H1 (cell line): ENCODE measurements around the gene WHAMM. TPM values are rescaled to one million over a fixed set of nuclear protein-coding genes. Genes with fewer than 3 reads are reported as not detected.

Experiments used
- CTCF ChIA-PET: fragments of 300-600 bp; sonication (Branson Sonifier 250); formaldehyde crosslinking; loops from one replicate; lab custom pipeline; 2021; ENCODE audit not compliant: partially characterized antibody; lab: Charles Lee
- POLR2A ChIA-PET: fragments of 300-600 bp; sonication (Branson Sonifier 250); formaldehyde crosslinking; loops from one replicate; lab custom pipeline; 2021; ENCODE audit warnings: inconsistent platforms; ENCODE audit not compliant: partially characterized antibody; lab: Charles Lee
- DNase-seq, 2 experiments: peaks; one replicate each; pipeline versions ENCODE4 v3.0.0 to v3.0.0-alpha.2; 2010 to 2022; ENCODE audit warnings: low spot score in 2 of 2, low read depth in 1 of 2, mixed read lengths in 1 of 2
- FAIRE-seq: peaks from 2 replicates; lab custom pipeline; 2011; peaks lifted over from hg19 to GRCh38; lab: Jason Lieb, UNC
- H2AFZ ChIP-seq: 2 replicates; pipeline ENCODE4 v1.8.1; 2012; ENCODE audit warnings: low read length, inconsistent platforms
- H2AK5ac ChIP-seq: 2 replicates; pipeline ENCODE4 v1.6.1; 2013; ENCODE audit warnings: low read depth, low read length
- H2BK120ac ChIP-seq: replicated peaks from 2 replicates; pipeline ENCODE3; 2013; ENCODE audit warnings: low read depth, low read length, inconsistent platforms
- H2BK12ac ChIP-seq: 2 replicates; pipeline ENCODE4 v1.6.1; 2013; ENCODE audit warnings: low read depth, low read length
- H2BK15ac ChIP-seq: 2 replicates; pipeline ENCODE4 v1.6.1; 2013; ENCODE audit warnings: low read length
- H2BK20ac ChIP-seq: 2 replicates; pipeline ENCODE4 v1.6.1; 2013; ENCODE audit warnings: low read length
- H2BK5ac ChIP-seq: 2 replicates; pipeline ENCODE4 v1.6.1; 2013; ENCODE audit warnings: low read depth, low read length
- H3K14ac ChIP-seq: 2 replicates; pipeline ENCODE4 v1.6.1; 2013; ENCODE audit warnings: inconsistent platforms; ENCODE audit not compliant: insufficient read length
- H3K18ac ChIP-seq: 2 replicates; pipeline ENCODE4 v1.6.1; 2013; ENCODE audit warnings: low read length; ENCODE audit errors: extremely low read depth
- H3K23ac ChIP-seq: 2 replicates; pipeline ENCODE4 v1.6.1; 2013; ENCODE audit warnings: inconsistent platforms; ENCODE audit not compliant: insufficient read length
- H3K23me2 ChIP-seq: 2 replicates; pipeline ENCODE4 v1.6.1; 2013; ENCODE audit warnings: low read depth, low read length
- H3K27ac ChIP-seq: 2 replicates; pipeline ENCODE4 v1.6.1; 2011; ENCODE audit warnings: low read depth, low read length, inconsistent platforms
- H3K27me3 ChIP-seq, 4 experiments: replicated peaks in 1 of 4; 1 replicate in 1 of 4; 2 replicates in 3 of 4; pipeline versions ENCODE4 v1.6.1 to v1.8.1; 2011 to 2013; ENCODE audit warnings: low read length in 3 of 4, mild to moderate bottlenecking in 3 of 4, inconsistent platforms in 2 of 4, mixed read lengths in 2 of 4, moderate library complexity in 1 of 4; ENCODE audit not compliant: control insufficient read depth in 3 of 4, insufficient read depth in 3 of 4; ENCODE audit errors: extremely low read depth in 1 of 4
- H3K36me3 ChIP-seq, 4 experiments: 2 replicates each; pipeline versions ENCODE4 v1.6.1 to v1.8.1; 2011 to 2013; ENCODE audit warnings: mild to moderate bottlenecking in 4 of 4, low read length in 3 of 4, moderate library complexity in 2 of 4, control low read depth in 1 of 4, inconsistent platforms in 1 of 4; ENCODE audit not compliant: insufficient read depth in 4 of 4, control insufficient read depth in 2 of 4
- H3K4ac ChIP-seq: replicated peaks from 2 replicates; pipeline ENCODE3; 2013; ENCODE audit warnings: low read length, low read depth, mixed read lengths, inconsistent platforms; ENCODE audit not compliant: insufficient read length
- H3K4me1 ChIP-seq, 4 experiments: replicated peaks in 1 of 4; 1 replicate in 1 of 4; 2 replicates in 3 of 4; pipeline versions ENCODE4 v1.6.1 to v1.8.1; 2011 to 2013; ENCODE audit warnings: low read length in 3 of 4, inconsistent platforms in 2 of 4, mixed read lengths in 1 of 4; ENCODE audit not compliant: insufficient read depth in 4 of 4, control insufficient read depth in 3 of 4
- H3K4me2 ChIP-seq, 2 experiments: 2 replicates each; pipeline versions ENCODE4 v1.6.1 to v1.8.1; 2011 to 2013; ENCODE audit warnings: low read depth in 2 of 2, low read length in 2 of 2, control low read depth in 1 of 2, inconsistent platforms in 1 of 2, mild to moderate bottlenecking in 1 of 2; ENCODE audit not compliant: insufficient read depth in 1 of 2
- H3K4me3 ChIP-seq, 4 experiments: fragments of 200-600, 300-600 bp in 1 of 4; sonication (generic), shearing (Covaris generic), sonication (Bioruptor Twin) in 1 of 4; 2 replicates each; pipeline versions ENCODE4 v1.5.1 to v1.8.1; 2011 to 2016; ENCODE audit warnings: low read length in 4 of 4, low read depth in 3 of 4, control low read depth in 2 of 4, inconsistent platforms in 2 of 4, mild to moderate bottlenecking in 2 of 4, mixed read lengths in 1 of 4, moderate library complexity in 1 of 4; ENCODE audit not compliant: insufficient read depth in 2 of 4; ENCODE audit errors: extremely low read depth in 1 of 4
- H3K56ac ChIP-seq: replicated peaks from 2 replicates; pipeline ENCODE3; 2013; ENCODE audit warnings: low read depth, mild to moderate bottlenecking, mixed read lengths, low read length, inconsistent platforms; ENCODE audit not compliant: insufficient read length
- H3K79me1 ChIP-seq: 2 replicates; pipeline ENCODE4 v1.6.1; 2013; ENCODE audit warnings: low read depth, low read length, control low read depth
- H3K79me2 ChIP-seq, 2 experiments: 2 replicates each; pipeline versions ENCODE4 v1.6.1 to v1.8.1; 2012 to 2013; ENCODE audit warnings: low read length in 2 of 2, mild to moderate bottlenecking in 2 of 2, inconsistent platforms in 1 of 2; ENCODE audit not compliant: insufficient read depth in 2 of 2, control insufficient read depth in 1 of 2
- H3K9ac ChIP-seq, 4 experiments: replicated peaks in 1 of 4; 1 replicate in 1 of 4; 2 replicates in 3 of 4; pipeline versions ENCODE4 v1.6.1 to v1.8.1; 2011 to 2013; ENCODE audit warnings: low read depth in 3 of 4, low read length in 3 of 4, control low read depth in 2 of 4, mild to moderate bottlenecking in 2 of 4, moderate library complexity in 2 of 4, inconsistent platforms in 1 of 4; ENCODE audit errors: extremely low read depth in 1 of 4
- H3K9me3 ChIP-seq, 2 experiments: 2 replicates each; pipeline versions ENCODE4 v1.6.1 to v1.8.1; 2012 to 2013; ENCODE audit warnings: mild to moderate bottlenecking in 2 of 2, moderate library complexity in 2 of 2, control low read depth in 1 of 2, inconsistent platforms in 1 of 2, low read depth in 1 of 2, low read length in 1 of 2, mixed read lengths in 1 of 2; ENCODE audit not compliant: insufficient read depth in 2 of 2
- H4K20me1 ChIP-seq, 2 experiments: replicated peaks in 1 of 2; 2 replicates each; pipeline versions ENCODE3 to v1.8.1; 2011 to 2013; ENCODE audit warnings: inconsistent platforms in 2 of 2, low read length in 2 of 2, mild to moderate bottlenecking in 1 of 2; ENCODE audit not compliant: insufficient read depth in 2 of 2, control insufficient read depth in 1 of 2
- H4K5ac ChIP-seq: 2 replicates; pipeline ENCODE4 v1.6.1; 2013; ENCODE audit warnings: low read length, low read depth, mixed read lengths, inconsistent platforms; ENCODE audit not compliant: insufficient read length
- H4K8ac ChIP-seq: 2 replicates; pipeline ENCODE4 v1.8.0; 2013; ENCODE audit warnings: mild to moderate bottlenecking, moderate library complexity, low read length, inconsistent platforms; ENCODE audit not compliant: insufficient read depth; ENCODE audit errors: extremely low read depth
- H4K91ac ChIP-seq: replicated peaks from 2 replicates; pipeline ENCODE3; 2013; ENCODE audit warnings: low read length, mixed read lengths, inconsistent platforms; ENCODE audit not compliant: insufficient read length
- CEBPB ChIP-seq: IDR thresholded peaks from 2 replicates; pipeline ENCODE4 v1.6.1; 2012; ENCODE audit warnings: low read depth, low read length
- CTBP2 ChIP-seq: IDR thresholded peaks from 2 replicates; pipeline ENCODE4 v1.7.0; 2011; ENCODE audit warnings: borderline replicate concordance, mild to moderate bottlenecking, moderate library complexity, mixed read lengths, low read length; ENCODE audit not compliant: insufficient read depth, insufficient read length
- EGR1 ChIP-seq: IDR thresholded peaks from 2 replicates; pipeline ENCODE4 v1.6.1; 2011; ENCODE audit warnings: low read depth, low read length, borderline replicate concordance
- EP300 ChIP-seq, 2 experiments: IDR thresholded peaks; 1 replicate in 1 of 2; 2 replicates in 1 of 2; pipeline ENCODE4 v1.6.1; 2011 to 2012; ENCODE audit warnings: low read depth in 2 of 2, low read length in 2 of 2, mild to moderate bottlenecking in 2 of 2, borderline replicate concordance in 1 of 2, inconsistent platforms in 1 of 2, moderate library complexity in 1 of 2
- EZH2 ChIP-seq: fragments of 200-600 bp; sonication (generic); IDR thresholded peaks from 2 replicates; pipeline ENCODE4 v1.7.1; 2012; ENCODE audit warnings: low read depth, mild to moderate bottlenecking, moderate library complexity, low read length, inconsistent platforms; ENCODE audit not compliant: severe bottlenecking
- JUN ChIP-seq: IDR thresholded peaks from 2 replicates; pipeline ENCODE4 v1.6.1; 2011; ENCODE audit warnings: low read depth, mild to moderate bottlenecking, improper control_type of control experiment, low read length
- KDM1A ChIP-seq: fragments of 200-600, 300-600 bp; sonication (generic); IDR thresholded peaks from 2 replicates; pipeline ENCODE4 v1.7.1; 2016; ENCODE audit warnings: mild to moderate bottlenecking, low read length, borderline replicate concordance
- NRF1 ChIP-seq: IDR thresholded peaks from 2 replicates; pipeline ENCODE4 v1.6.1; 2011; ENCODE audit warnings: mild to moderate bottlenecking, low read depth, low read length, improper control_type of control experiment
- PHF8 ChIP-seq: fragments of 200-600 bp; sonication (generic); conservative IDR thresholded peaks from 2 replicates; pipeline ENCODE4 v1.7.1; 2012; ENCODE audit warnings: low read depth, mild to moderate bottlenecking, inconsistent platforms, low read length, moderate library complexity
- RBBP5 ChIP-seq: IDR thresholded peaks from 2 replicates; pipeline ENCODE4 v1.7.1; 2012; ENCODE audit warnings: low read depth, mild to moderate bottlenecking, inconsistent platforms, low read length, moderate library complexity, borderline replicate concordance
- RNF2 ChIP-seq: fragments of 200-900, 300-1000 bp; sonication (generic); IDR thresholded peaks from 2 replicates; pipeline ENCODE4 v1.7.1; 2016; ENCODE audit warnings: borderline replicate concordance, low read depth, mild to moderate bottlenecking, antibody characterized with exemption, low read length; ENCODE audit not compliant: poor library complexity, severe bottlenecking; ENCODE audit errors: missing control alignments
- WGBS, 2 experiments: shearing (Covaris generic) in 1 of 2; methylation state at CpG; one replicate each; pipeline versions ENCODE4 v1.1.6 to v1.1.7; 2013 to 2015; ENCODE audit warnings: low lambda C conversion rate in 2 of 2, mixed read lengths in 2 of 2, inconsistent platforms in 1 of 2, low coverage in 1 of 2, missing lambda C conversion rate in 1 of 2; ENCODE audit not compliant: insufficient replicate concordance in 2 of 2, insufficient coverage in 1 of 2, insufficient read length in 1 of 2; ENCODE audit errors: extremely low coverage in 1 of 2, missing lambda C conversion rate in 1 of 2; 5-methylcytosine and 5-hydroxymethylcytosine counted together
- polyA plus RNA-seq, 7 experiments: library from polyadenylated mRNA; depleted of rRNA in 3 of 7; stranded (reverse) in 5 of 7; unstranded in 2 of 7; fragments of >200 nt in 5 of 7; fragments of 200-250 nt in 2 of 7; gene quantifications; 1 replicate in 5 of 7; 2 replicates in 1 of 7; 4 replicates in 1 of 7; pipeline versions ENCODE4 v1.2.1 to v1.2.3, GENCODE V29; 2011 to 2013; ENCODE audit warnings: missing spikeins in 2 of 7, mixed read lengths in 2 of 7
- total RNA-seq: library from RNA; stranded (reverse); fragmentation: NEBNext Ultra II Directional; extraction: Animal tissue kit (Norgen Biotek cat#: 25700); gene quantifications from 2 replicates; pipeline ENCODE4 v1.2.1, GENCODE V29; 2021
- TF ChIP-seq, protein P1 (sequence below): IDR thresholded peaks from 2 replicates; pipeline ENCODE4 v1.6.1; 2011; ENCODE audit warnings: low read length, improper control_type of control experiment

The WHAMM gene
- total and polyA plus RNA-seq, 2 of the 8 experiments (the other 6 are each of a cell fraction or from before 2014, with no cell fraction given) = 1.1 to 3.3 TPM

DNA sequence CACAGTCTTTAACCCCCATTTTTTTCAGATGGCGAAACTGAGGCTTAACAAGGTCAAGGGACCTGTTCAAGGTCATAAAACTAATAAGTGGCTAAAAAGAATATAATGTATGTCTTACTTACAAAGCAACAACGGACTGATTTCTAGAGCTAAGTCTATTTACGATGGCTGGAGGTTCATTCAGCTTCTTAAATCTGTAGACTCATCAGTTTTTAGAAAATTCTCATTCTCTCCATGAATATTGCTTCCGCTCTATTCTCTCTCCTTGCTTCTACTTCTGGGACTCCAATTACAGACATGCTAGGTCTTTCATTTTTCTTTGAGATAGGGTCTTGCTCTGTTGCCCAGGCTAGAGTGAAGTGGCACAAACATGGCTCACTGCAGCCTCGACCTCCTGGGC lies 68.9 kb downstream of the WHAMM start:
- no peak overlapping the region for H4K8ac ChIP-seq
- H3K56ac ChIP-seq = no peak overlapping the region
- H2BK20ac ChIP-seq = no peak overlapping the region
- no peak overlapping the region for H3K9ac ChIP-seq
- no peaks in the 10 kb centered on the region for H3K36me3 ChIP-seq
- no peak overlapping the region for H2BK120ac ChIP-seq
- H3K4ac ChIP-seq = no peak overlapping the region
- no peaks in the 10 kb centered on the region for H3K9me3 ChIP-seq
- no peaks in the 10 kb centered on the region for H4K20me1 ChIP-seq
- POLR2A ChIA-PET = interaction anchor here (1.5 kb wide), 1 partner anchor 23 kb away, joined by 4 read pairs; no protein-coding TSS in a partner anchor
- H2BK15ac ChIP-seq = no peak overlapping the region
- H2BK5ac ChIP-seq = no peak overlapping the region
- FAIRE-seq (no peak), DNase-seq (no peak)
- no peak overlapping the region for H2AFZ ChIP-seq
- no peak overlapping the region for H3K4me2 ChIP-seq
- H2BK12ac ChIP-seq = no peak overlapping the region
- WGBS, 2 experiments = 94% methylated on average over 5 of the region's 5 CpGs; no CpG with 5 or more reads in 1 of the 2 experiments
- no peak overlapping the region for H3K23ac ChIP-seq
- no peaks in the 10 kb centered on the region for H3K79me2 ChIP-seq
- no peak overlapping the region for H3K4me3 ChIP-seq
- no peaks in the 10 kb centered on the region for H3K4me1 ChIP-seq
- H3K79me1 ChIP-seq = no peaks in the 10 kb centered on the region
- no peak overlapping the region for H4K5ac ChIP-seq
- no peak overlapping the region for H3K18ac ChIP-seq
- H2AK5ac ChIP-seq = no peak overlapping the region
- no peaks in the 10 kb centered on the region for H3K27me3 ChIP-seq
- no peak overlapping the region for H3K14ac ChIP-seq
- H3K23me2 ChIP-seq = no peaks in the 10 kb centered on the region
- no peak overlapping the region for H4K91ac ChIP-seq
- CTCF ChIA-PET = interaction anchor here (0.6 to 1.3 kb wide), 2 partner anchors 44 to 182 kb away, joined by 3 to 4 read pairs; no protein-coding TSS in a partner anchor
- no peak overlapping the region for H3K27ac ChIP-seq
- TF ChIP-seq CEBPB (no peak), JUN (no peak), KDM1A (no peak), EZH2 (no peak), NRF1 (no peak), RNF2 (no peak), PHF8 (no peak), CTBP2 (no peak), EGR1 (no peak), EP300 (IDR thresholded peaks at IDR 0.05; ENCODE audit: borderline replicate concordance in 1 of 2, low read depth in 2 of 2, low read length in 2 of 2) (no peak), RBBP5 (no peak)
- TF ChIP-seq, protein P1, sequence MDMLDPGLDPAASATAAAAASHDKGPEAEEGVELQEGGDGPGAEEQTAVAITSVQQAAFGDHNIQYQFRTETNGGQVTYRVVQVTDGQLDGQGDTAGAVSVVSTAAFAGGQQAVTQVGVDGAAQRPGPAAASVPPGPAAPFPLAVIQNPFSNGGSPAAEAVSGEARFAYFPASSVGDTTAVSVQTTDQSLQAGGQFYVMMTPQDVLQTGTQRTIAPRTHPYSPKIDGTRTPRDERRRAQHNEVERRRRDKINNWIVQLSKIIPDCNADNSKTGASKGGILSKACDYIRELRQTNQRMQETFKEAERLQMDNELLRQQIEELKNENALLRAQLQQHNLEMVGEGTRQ = no peak
